Stimulated activated CD8-positive, alpha-beta memory T cell treated with anti-CD3 and anti-CD28 coated beads, Interleukin-4, amount 100 ng/mL, for 1 hour (primary cell): Measurements from ENCODE around the gene YOD1.

Source experiments
- DNase-seq, 2 donors: peaks; one replicate each; pipeline ENCODE4 v3.0.0-alpha.2; 2020; ENCODE audit warnings: low read depth in 2 of 2, low spot score in 1 of 2

Gene YOD1

GRCh38 chr1:207013321-207014085 lies 37.5 kb downstream of the YOD1 start:
- DNase-seq = no peak

GRCh38 chr1:207010726-207011125 lies 40.3 kb downstream of the YOD1 start:
- DNase-seq = no peak

- no peak for DNase-seq
Measured at GRCh38 chr1:207009945-207010344, 41.1 kb downstream of the YOD1 start.

GRCh38 chr1:207009182-207009850 lies 41.7 kb downstream of the YOD1 start:
- DNase-seq = no peak

- no peak for DNase-seq
Measured at GRCh38 chr1:207007352-207008033, 43.5 kb downstream of the YOD1 start.

GRCh38 chr1:207006914-207007313 lies 44.1 kb downstream of the YOD1 start:
- DNase-seq = no peak

- no peak for DNase-seq
Measured at GRCh38 chr1:207006083-207006482, 44.9 kb downstream of the YOD1 start.

GRCh38 chr1:207004931-207005830 lies 45.8 kb downstream of the YOD1 start:
- no peak for DNase-seq

- DNase-seq = no peak
Measured at GRCh38 chr1:207003210-207003609, 47.8 kb downstream of the YOD1 start.

GRCh38 chr1:207002724-207003146 lies 48.3 kb downstream of the YOD1 start:
- no peak for DNase-seq

GRCh38 chr1:207001492-207002245 lies 49.3 kb downstream of the YOD1 start:
- DNase-seq = no peak

GRCh38 chr1:207000651-207001291 lies 50.2 kb downstream of the YOD1 start:
- DNase-seq = no peak

- DNase-seq = no peak
Measured at GRCh38 chr1:206998816-206999215, 52.2 kb downstream of the YOD1 start.
